Right atrium auricular region (tissue), 2 donors: Measurements from ENCODE around the gene OR5B12. TPM values are rescaled to one million over a fixed set of nuclear protein-coding genes. Genes with fewer than 3 reads are reported as not detected.

Source experiments
- DNase-seq: peaks from one replicate; pipeline ENCODE4 v3.0.0-alpha.2; 2019; ENCODE audit warnings: low spot score
- H3K27ac ChIP-seq, 2 donors: fragments of 200-600 bp; sonication (generic); 1 replicate in 1 of 2; 2 replicates in 1 of 2; pipeline ENCODE4 v1.5.1; 2016 to 2019
- H3K27me3 ChIP-seq, 2 donors: fragments of 200-600 bp; sonication (generic); one replicate each; pipeline versions ENCODE4 v1.5.1 to v1.6.0; 2017 to 2019
- H3K36me3 ChIP-seq: fragments of 200-600 bp; sonication (generic); one replicate; pipeline ENCODE4 v1.5.1; 2016
- H3K4me1 ChIP-seq, 2 donors: fragments of 200-600 bp; sonication (generic); one replicate each; pipeline versions ENCODE4 v1.5.1 to v1.6.0; 2017 to 2019
- H3K4me3 ChIP-seq, 2 donors: fragments of 200-600 bp; sonication (generic); 1 replicate in 1 of 2; 2 replicates in 1 of 2; pipeline ENCODE4 v1.5.1; 2017 to 2019; ENCODE audit warnings: mild to moderate bottlenecking in 1 of 2, moderate library complexity in 1 of 2
- H3K9me3 ChIP-seq, 2 donors: fragments of 200-600 bp; sonication (generic); one replicate each; pipeline ENCODE4 v1.5.1; 2019
- total RNA-seq, 2 donors: library from RNA; depleted of rRNA; stranded (reverse); fragments of >200 nt; gene quantifications; one replicate each; pipeline ENCODE4 v1.1.0, GENCODE V29; 2016
- TF ChIP-seq, protein P1 (sequence below), 2 donors: fragments of 200-600 bp; sonication (generic); IDR thresholded peaks; one replicate each; pipeline ENCODE4 v1.5.1; 2019; ENCODE audit warnings: antibody characterized with exemption in 2 of 2

Gene OR5B12
- total RNA-seq, 2 donors from 2014 or later = not detected

DNA sequence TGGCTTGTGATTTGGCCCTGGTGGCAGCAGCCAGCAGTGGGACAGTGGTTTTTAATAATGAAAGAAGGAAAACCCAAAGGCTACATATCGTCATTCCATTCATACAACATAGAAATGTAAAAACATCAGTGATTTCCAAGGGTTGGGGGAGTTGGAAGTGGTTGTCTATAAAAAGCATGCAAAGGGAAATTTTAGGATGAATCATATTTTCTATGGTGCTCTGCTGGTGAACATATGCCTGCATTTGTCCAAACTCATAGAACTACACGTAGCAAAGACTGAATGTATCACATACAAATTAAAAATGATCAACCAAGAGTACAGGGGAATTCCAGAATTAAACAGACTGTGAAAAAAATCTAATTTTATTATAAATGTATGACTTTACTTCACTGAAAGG lies 46.5 kb downstream of the OR5B12 start:
- Histone ChIP-seq H3K4me1 (no peaks in the 10 kb centered on the region), H3K4me3 (no peak overlapping the region), H3K27me3 (no peaks in the 10 kb centered on the region), H3K9me3 (peaks cover 0 to 9% of the 10 kb centered on the region in 2 donors), H3K27ac (no peak overlapping the region), H3K36me3 (no peaks in the 10 kb centered on the region)
- no peak for DNase-seq
- TF ChIP-seq, protein P1, sequence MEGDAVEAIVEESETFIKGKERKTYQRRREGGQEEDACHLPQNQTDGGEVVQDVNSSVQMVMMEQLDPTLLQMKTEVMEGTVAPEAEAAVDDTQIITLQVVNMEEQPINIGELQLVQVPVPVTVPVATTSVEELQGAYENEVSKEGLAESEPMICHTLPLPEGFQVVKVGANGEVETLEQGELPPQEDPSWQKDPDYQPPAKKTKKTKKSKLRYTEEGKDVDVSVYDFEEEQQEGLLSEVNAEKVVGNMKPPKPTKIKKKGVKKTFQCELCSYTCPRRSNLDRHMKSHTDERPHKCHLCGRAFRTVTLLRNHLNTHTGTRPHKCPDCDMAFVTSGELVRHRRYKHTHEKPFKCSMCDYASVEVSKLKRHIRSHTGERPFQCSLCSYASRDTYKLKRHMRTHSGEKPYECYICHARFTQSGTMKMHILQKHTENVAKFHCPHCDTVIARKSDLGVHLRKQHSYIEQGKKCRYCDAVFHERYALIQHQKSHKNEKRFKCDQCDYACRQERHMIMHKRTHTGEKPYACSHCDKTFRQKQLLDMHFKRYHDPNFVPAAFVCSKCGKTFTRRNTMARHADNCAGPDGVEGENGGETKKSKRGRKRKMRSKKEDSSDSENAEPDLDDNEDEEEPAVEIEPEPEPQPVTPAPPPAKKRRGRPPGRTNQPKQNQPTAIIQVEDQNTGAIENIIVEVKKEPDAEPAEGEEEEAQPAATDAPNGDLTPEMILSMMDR (IDR thresholded peaks at IDR 0.05) = no peak

DNA sequence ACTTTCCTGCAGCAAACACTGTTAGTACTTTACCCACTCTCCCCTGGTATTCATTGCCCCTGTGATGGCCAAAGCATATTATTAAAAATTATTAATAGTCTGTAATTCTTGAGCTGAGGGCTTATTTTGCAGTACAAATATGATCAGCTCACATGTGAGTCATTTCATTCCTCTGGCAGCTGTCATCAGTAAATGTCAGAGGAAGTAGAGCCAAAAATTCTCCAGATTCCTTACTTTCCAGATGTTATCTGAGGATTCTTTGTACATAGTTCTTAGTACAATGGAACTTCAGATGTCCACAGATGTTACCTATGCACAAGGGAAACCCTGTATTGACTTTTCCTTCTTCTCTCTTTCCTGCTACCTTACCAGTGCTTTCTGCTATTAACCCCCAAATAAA lies 47.8 kb downstream of the OR5B12 start:
- Histone ChIP-seq H3K27me3 (no peaks in the 10 kb centered on the region), H3K4me1 (no peaks in the 10 kb centered on the region), H3K36me3 (no peaks in the 10 kb centered on the region), H3K27ac (no peak overlapping the region), H3K4me3 (no peak overlapping the region), H3K9me3 (peaks cover 0 to 9% of the 10 kb centered on the region in 2 donors)
- TF ChIP-seq, protein P1 (IDR thresholded peaks at IDR 0.05) = no peak
- DNase-seq = no peak

DNA sequence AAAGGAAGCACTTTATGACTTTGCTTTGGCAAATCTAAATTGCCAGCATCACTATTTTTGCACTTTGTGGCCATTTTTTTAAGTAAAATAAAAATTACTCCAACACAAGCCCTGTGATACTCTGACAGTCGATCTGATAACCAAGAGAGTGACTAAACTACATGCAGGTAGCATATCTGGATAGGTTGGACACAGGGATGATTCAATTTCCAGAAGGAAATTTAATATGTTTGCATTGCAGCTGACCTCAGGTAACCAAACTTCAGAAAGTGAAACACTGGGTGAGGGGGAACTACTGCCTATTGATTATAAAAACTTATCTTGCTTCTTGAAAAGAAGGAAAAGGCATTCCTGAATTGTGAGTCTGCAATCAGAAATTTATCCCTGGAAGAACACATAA lies 49.3 kb downstream of the OR5B12 start:
- no peak for DNase-seq
- Histone ChIP-seq H3K27me3 (no peaks in the 10 kb centered on the region), H3K9me3 (peaks cover 0 to 9% of the 10 kb centered on the region in 2 donors), H3K36me3 (no peaks in the 10 kb centered on the region), H3K4me3 (no peak overlapping the region), H3K27ac (no peak overlapping the region), H3K4me1 (no peaks in the 10 kb centered on the region)
- TF ChIP-seq, protein P1 (IDR thresholded peaks at IDR 0.05) = no peak

DNA sequence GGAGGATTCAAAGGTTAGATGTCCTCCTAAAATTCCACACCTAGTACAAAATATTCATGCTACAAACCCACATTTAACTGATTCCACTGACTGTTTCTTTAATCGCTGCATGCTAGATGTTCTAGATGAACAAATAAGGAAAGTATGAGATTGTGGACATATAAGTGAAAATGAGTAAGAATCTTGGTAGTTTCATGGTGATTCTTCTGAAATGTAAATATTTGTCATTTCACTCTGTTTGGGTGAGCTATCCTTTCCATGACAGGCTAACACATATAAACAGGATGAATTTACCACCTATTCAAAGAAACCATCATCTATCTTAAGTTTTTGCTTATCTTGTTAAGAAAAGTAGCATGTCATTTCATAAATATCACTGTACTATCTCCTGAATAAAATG lies 50.2 kb downstream of the OR5B12 start:
- H3K27ac ChIP-seq = no peak overlapping the region
- no peaks in the 10 kb centered on the region for H3K4me1 ChIP-seq
- no peaks in the 10 kb centered on the region for H3K27me3 ChIP-seq
- H3K36me3 ChIP-seq = no peaks in the 10 kb centered on the region
- TF ChIP-seq, protein P1 (IDR thresholded peaks at IDR 0.05) = no peak
- H3K9me3 ChIP-seq = peaks cover 0 to 9% of the 10 kb centered on the region in 2 donors
- H3K4me3 ChIP-seq = no peak overlapping the region
- DNase-seq = no peak

DNA sequence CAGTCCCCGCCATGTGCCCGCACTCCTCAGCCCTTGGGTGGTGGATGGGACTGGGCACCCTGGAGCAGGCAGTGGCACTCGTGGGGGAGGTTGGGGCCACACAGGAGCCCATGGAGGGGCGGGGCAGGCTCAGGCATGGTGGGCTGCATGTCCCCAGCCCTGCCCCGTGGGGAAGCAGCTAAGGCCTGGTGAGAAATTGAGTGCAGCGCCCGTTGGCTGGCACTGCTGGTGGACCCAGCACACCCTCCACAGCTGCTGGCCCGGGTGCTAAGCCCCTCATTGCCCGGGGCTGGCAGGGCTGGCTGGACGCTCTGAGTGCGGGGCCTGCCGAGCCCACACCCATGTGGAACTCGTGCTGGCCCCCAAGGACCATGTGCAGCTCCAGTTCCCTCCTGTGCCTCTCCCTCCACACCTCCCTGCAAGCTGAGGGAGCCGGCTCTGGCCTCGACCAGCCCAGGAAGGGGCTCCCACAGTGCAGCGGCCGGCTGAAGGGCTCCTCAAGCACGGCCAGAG lies 51.4 kb downstream of the OR5B12 start:
- TF ChIP-seq, protein P1 (IDR thresholded peaks at IDR 0.05) = no peak
- Histone ChIP-seq H3K4me1 (no peaks in the 10 kb centered on the region), H3K4me3 (no peak overlapping the region), H3K36me3 (no peaks in the 10 kb centered on the region), H3K9me3 (peaks cover 0 to 9% of the 10 kb centered on the region in 2 donors), H3K27ac (no peak overlapping the region), H3K27me3 (no peaks in the 10 kb centered on the region)
- DNase-seq = no peak

Other genes with a start within 250 kb of the OR5B12 start
- gene OR1S2, start 238.1 kb downstream of the OR5B12 start, total RNA-seq = not detected
- gene OR1S1, start 229.5 kb downstream of the OR5B12 start, total RNA-seq = not detected
- not detected for gene OR10Q1, start 213.3 kb downstream of the OR5B12 start, total RNA-seq
- not detected for gene OR10W1, start 174.0 kb downstream of the OR5B12 start, total RNA-seq
- gene OR5B17, start 83.2 kb downstream of the OR5B12 start, total RNA-seq = not detected
- not detected for gene OR5B3, start 35.4 kb downstream of the OR5B12 start, total RNA-seq
- not detected for gene OR5B2, start 14.1 kb downstream of the OR5B12 start, total RNA-seq
- not detected for gene OR5B21, start 65.9 kb upstream of the OR5B12 start, total RNA-seq
- 1 to 10 TPM; 2.8 to 5.5 TPM for gene LPXN, start 133.6 kb upstream of the OR5B12 start, total RNA-seq
- 10 to 100 TPM; 50.5 to 52.4 TPM for gene ZFP91, start 136.8 kb upstream of the OR5B12 start, total RNA-seq
- gene CNTF, start 180.4 kb upstream of the OR5B12 start, total RNA-seq = 1 to 10 TPM in 1 of 2 donors, under 1 TPM in 1; 0.30 to 1.6 TPM